GM06990 (cell line): ENCODE data around the gene CHD2.

Source experiments
- DNase-seq: peaks from one replicate; pipeline ENCODE4 v3.0.0-alpha.2; 2011; ENCODE audit not compliant: insufficient read length; ENCODE audit errors: extremely low read depth
- H3K27me3 ChIP-seq: replicated peaks from 2 replicates; pipeline ENCODE4 v1.6.0; 2011; ENCODE audit warnings: low read length; ENCODE audit not compliant: control insufficient read depth, insufficient read depth
- H3K36me3 ChIP-seq: 2 replicates; pipeline ENCODE4 v1.5.1; 2011; ENCODE audit warnings: low read length; ENCODE audit not compliant: control insufficient read depth, insufficient read depth
- H3K4me3 ChIP-seq: replicated peaks from 2 replicates; pipeline ENCODE4 v1.5.1; 2011; ENCODE audit warnings: low read depth, mild to moderate bottlenecking, control low read depth, low read length
- TF ChIP-seq, protein P1 (sequence below): IDR thresholded peaks from 2 replicates; pipeline ENCODE4 v1.5.1; 2011; ENCODE audit warnings: low read length, control low read depth, mild to moderate bottlenecking, inconsistent platforms; ENCODE audit not compliant: insufficient read depth, poor library complexity, severe bottlenecking

The CHD2 gene

DNA sequence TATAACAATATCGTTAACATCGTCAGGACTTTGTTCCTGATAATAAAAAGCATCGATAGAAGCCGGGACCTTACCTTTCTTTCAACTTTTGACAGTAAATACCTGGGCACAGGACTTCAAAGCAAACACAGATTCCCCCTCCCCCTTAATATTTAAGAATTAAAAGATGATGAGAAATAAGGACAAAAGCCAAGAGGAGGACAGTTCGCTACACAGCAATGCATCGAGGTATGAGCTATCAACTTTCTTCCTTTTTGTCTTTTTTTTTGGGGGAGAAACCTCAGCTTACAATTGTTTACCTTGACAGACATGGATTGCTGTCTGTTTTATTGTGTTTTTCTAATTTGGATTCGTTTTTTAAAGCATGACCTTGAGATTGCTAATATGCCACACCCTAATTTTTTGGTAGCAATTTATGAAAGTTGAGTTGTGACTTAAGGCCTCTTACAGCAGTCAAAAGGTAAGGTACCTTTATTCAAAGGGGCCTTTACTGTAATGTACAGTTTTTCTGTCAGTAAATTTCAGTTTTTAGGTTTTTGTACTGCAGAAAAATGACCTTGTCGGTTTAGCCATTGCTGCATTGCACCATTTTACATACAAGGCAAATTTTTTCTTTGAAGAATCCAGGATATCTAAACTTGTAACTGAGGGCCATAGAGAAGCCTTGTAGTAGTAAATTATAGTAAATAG is 1.1 kb downstream of the CHD2 start:
- TF ChIP-seq, protein P1, sequence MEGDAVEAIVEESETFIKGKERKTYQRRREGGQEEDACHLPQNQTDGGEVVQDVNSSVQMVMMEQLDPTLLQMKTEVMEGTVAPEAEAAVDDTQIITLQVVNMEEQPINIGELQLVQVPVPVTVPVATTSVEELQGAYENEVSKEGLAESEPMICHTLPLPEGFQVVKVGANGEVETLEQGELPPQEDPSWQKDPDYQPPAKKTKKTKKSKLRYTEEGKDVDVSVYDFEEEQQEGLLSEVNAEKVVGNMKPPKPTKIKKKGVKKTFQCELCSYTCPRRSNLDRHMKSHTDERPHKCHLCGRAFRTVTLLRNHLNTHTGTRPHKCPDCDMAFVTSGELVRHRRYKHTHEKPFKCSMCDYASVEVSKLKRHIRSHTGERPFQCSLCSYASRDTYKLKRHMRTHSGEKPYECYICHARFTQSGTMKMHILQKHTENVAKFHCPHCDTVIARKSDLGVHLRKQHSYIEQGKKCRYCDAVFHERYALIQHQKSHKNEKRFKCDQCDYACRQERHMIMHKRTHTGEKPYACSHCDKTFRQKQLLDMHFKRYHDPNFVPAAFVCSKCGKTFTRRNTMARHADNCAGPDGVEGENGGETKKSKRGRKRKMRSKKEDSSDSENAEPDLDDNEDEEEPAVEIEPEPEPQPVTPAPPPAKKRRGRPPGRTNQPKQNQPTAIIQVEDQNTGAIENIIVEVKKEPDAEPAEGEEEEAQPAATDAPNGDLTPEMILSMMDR, result no peak
- H3K4me3 ChIP-seq, result peak overlapping the region; percentile 72
- H3K36me3 ChIP-seq, result peaks cover 5% of the 10 kb centered on the region
- no peaks in the 10 kb centered on the region for H3K27me3 ChIP-seq
- DNase-seq, result no peak

DNA sequence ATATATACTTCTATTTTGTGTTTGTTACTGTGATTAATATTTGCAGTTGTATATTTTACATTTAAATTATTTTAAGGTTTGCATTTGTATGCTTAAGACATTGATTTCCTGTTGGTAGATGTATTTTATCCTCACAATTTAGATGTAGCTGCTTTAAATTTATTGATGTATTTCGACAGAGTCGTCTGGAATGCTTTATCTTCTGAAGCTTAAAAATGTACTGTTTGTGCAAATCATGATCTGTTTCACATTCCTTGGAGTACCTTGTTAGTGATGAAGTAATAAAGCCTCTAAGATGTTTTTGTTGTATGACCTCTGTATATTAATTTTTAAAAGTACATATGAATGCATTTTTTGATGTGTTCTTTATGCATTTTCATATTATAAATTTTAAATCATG is 1.9 kb downstream of the CHD2 start:
- no peaks in the 10 kb centered on the region for H3K27me3 ChIP-seq
- TF ChIP-seq, protein P1, result no peak
- H3K36me3 ChIP-seq, result peaks cover 5% of the 10 kb centered on the region
- DNase-seq, result no peak
- peak overlapping the region; percentile 72 for H3K4me3 ChIP-seq

DNA sequence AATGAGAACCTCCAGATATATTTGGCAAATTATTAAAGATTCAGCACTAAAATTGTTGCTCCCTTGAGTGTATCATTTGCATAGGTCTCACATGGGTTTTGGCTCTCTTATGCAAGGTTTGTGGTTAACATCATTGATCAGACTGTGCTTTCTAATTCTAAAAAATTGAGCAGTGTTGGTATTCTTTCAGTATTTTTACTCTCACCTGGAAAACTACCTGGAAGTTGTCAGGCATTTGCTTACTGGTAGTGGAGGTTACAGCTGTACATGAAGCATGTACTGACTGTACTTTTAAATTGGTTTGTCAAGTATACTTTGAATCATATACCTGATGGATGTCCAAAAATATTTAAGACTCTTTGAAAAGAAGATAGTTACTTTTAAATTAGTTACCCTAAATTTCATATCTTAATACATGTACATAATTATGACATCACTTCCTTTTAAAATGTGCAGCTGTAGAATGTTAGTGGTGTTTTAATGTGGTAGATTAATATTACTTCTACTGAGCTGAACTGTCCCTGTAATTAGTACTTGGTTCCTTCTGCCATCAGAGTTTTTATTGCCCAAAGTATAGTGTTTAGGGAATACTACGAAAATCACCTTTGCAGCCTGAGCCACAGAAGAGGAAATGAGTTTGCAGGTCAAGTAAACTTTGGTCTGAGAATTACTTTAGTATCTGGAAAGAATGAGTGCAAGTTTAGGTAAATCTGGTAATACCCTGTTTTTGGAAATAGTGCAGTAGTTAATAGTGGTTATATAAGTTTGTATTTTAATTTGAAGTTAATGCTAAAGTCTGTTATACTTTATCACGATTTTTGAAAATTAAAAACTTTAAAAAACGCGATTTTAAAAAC is 2.8 kb downstream of the CHD2 start:
- H3K27me3 ChIP-seq, result no peaks in the 10 kb centered on the region
- H3K36me3 ChIP-seq, result no peaks in the 10 kb centered on the region
- TF ChIP-seq, protein P1, result no peak
- peak overlapping the region; percentile 72 for H3K4me3 ChIP-seq
- no peak for DNase-seq

DNA sequence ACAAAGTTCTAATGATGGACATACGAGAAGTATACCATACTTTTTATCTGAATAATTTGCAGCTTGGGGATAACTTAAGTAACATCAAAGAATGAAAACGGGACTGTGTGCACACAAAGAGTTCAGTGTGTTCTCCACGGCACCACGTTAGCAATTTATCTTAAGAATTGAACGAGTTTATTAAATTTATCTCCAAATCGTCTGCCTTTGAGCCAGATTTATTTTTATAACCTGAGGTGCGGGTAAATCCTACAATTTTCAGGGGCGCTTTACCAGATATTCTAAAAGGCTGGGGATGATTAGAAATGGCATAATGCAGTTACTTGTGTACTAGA is 3.5 kb downstream of the CHD2 start:
- DNase-seq, result no peak
- no peaks in the 10 kb centered on the region; the same call in 1 of the 2 replicates for H3K36me3 ChIP-seq

DNA sequence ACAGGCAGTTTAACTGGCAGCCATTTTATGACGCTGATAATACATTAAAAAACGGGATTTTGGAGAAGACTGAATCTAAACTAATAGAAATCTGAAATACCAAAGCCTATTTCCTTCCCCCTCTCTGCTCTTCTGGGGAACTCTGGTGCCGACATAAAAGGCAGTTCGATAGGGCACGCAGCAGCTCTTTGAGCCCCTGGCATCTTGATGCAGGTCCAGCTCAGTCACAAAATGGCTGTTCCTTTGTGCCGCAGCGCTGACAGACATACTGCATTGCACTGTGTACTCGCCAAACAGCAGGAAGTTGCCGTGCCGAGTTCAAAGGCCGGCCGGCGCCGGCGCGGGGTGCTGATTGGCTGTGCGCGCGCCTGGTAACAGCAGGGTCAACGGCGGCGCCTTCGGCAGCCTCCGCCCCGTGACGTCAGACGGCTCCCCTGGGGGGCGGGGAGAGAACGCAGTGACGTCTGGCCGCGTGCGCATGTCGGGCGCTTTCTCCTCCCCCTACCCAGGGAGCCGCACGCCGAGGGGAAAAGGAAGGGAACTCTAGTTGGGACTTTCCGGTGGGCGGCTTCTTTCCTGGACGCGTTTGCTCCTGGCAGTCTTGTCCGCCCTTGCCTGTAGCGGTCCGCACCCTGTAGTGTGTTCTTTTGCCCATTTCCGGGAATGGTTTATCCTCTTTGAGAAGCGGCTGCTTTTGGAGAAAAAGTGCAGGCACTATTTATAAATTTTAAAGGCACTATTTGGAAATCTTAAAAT is 4.0 kb downstream of the CHD2 start:
- peak; percentile 100 for DNase-seq
- H3K36me3 ChIP-seq, result peaks cover 1% of the 10 kb centered on the region; the same call in 1 of the 2 replicates
- no peaks in the 10 kb centered on the region for H3K27me3 ChIP-seq
- TF ChIP-seq, protein P1, result no peak
- peak overlapping the region; percentile 72 for H3K4me3 ChIP-seq

More for the DNA sequence above, 3.5 kb downstream of the CHD2 start:
- Histone ChIP-seq H3K4me3 (peak overlapping the region; percentile 72), H3K27me3 (no peaks in the 10 kb centered on the region)
- TF ChIP-seq, protein P1, result no peak
